K562 (cell line): ENCODE results near the gene IFT52. TPM values are rescaled to one million over a fixed set of nuclear protein-coding genes. Genes with fewer than 3 reads are reported as not detected.
A peak's percentile ranks its signal among the peaks of the same experiment; 100 is the strongest.

ENCODE experiments used
- ATAC-seq: fragments of 200-7000 bp; cut with Tn5 transposase; 3 replicates; pipeline ENCODE4 v1.9.1; 2020; ENCODE audit warnings: moderate library complexity
- BruUV-seq: library from RNA; stranded (reverse); fragments of 400-500 nt; replicated peaks from 2 replicates; lab custom pipeline; 2021; lab: Mats Ljungman, UMichigan
- CTCF ChIA-PET: fragments of 300-600 bp; formaldehyde crosslinking; extraction: SDS; loops from one replicate; lab custom pipeline; 2021; ENCODE audit warnings: low intra/inter-chr PET ratio; lab: Yijun Ruan, JAX
- POLR2A ChIA-PET: fragments of 300-600, 350-650 bp; sonication (Branson Sonifier 250); formaldehyde crosslinking; extraction: SDS; loops from one replicate; lab custom pipeline; 2021; ENCODE audit warnings: antibody characterized with exemption, inconsistent platforms; lab: Yijun Ruan, JAX
- DNase-seq, 4 experiments: peaks; one replicate each; pipeline versions ENCODE4 v3.0.0 to v3.0.0-alpha.2; 2011 to 2018; ENCODE audit warnings: low spot score in 3 of 4, mixed read lengths in 3 of 4; ENCODE audit errors: extremely low read depth in 1 of 4
- FAIRE-seq: peaks from 2 replicates; lab custom pipeline; 2011; peaks lifted over from hg19 to GRCh38; lab: Jason Lieb, UNC
- H2AFZ ChIP-seq: 2 replicates; pipeline ENCODE4 v1.6.0; 2011; ENCODE audit warnings: low read depth, low read length, control low read depth, inconsistent platforms
- H3K27ac ChIP-seq: fragments of 200-600 bp; 3 replicates; pipeline ENCODE4 v1.8.0; 2011; ENCODE audit warnings: low read depth, mild to moderate bottlenecking, control low read depth, inconsistent platforms, low read length, moderate library complexity, mixed read lengths; ENCODE audit errors: extremely low read depth
- H3K27me3 ChIP-seq, 2 experiments: fragments of 300-600 bp in 1 of 2; 2 replicates in 1 of 2; 3 replicates in 1 of 2; pipeline versions ENCODE4 v1.6.0 to v1.8.0; 2011; ENCODE audit warnings: inconsistent platforms in 2 of 2, low read length in 2 of 2, mild to moderate bottlenecking in 1 of 2, mixed read lengths in 1 of 2, moderate library complexity in 1 of 2; ENCODE audit not compliant: control insufficient read depth in 2 of 2, insufficient read depth in 2 of 2
- H3K36me3 ChIP-seq: fragments of 300-600 bp; 3 replicates; pipeline ENCODE4 v1.8.0; 2011; ENCODE audit warnings: mild to moderate bottlenecking, low read length, inconsistent platforms; ENCODE audit not compliant: control insufficient read depth, insufficient read depth
- H3K4me1 ChIP-seq, 2 experiments: fragments of 200-600 bp in 1 of 2; replicated peaks in 1 of 2; 2 replicates in 1 of 2; 3 replicates in 1 of 2; pipeline versions ENCODE4 v1.5.1 to v1.8.0; 2011; ENCODE audit warnings: inconsistent platforms in 2 of 2, low read length in 2 of 2, mild to moderate bottlenecking in 1 of 2, mixed read lengths in 1 of 2, moderate library complexity in 1 of 2; ENCODE audit not compliant: control insufficient read depth in 2 of 2, insufficient read depth in 2 of 2
- H3K4me2 ChIP-seq: 2 replicates; pipeline ENCODE4 v1.6.1; 2011; ENCODE audit warnings: low read length, control low read depth, inconsistent platforms, mixed read lengths; ENCODE audit not compliant: insufficient read depth
- H3K4me3 ChIP-seq: fragments of 200-600 bp; sonication (generic), shearing (Covaris generic); 2 replicates; pipeline ENCODE4 v1.5.1; 2016; ENCODE audit warnings: control low read depth, inconsistent platforms
- H3K79me2 ChIP-seq: fragments of 200-600 bp; 3 replicates; pipeline ENCODE4 v1.8.0; 2011; ENCODE audit warnings: low read length, inconsistent platforms; ENCODE audit not compliant: control insufficient read depth, insufficient read depth
- H3K9ac ChIP-seq, 2 experiments: 2 replicates each; pipeline versions ENCODE4 v1.6.0 to v1.6.1; 2011; ENCODE audit warnings: low read depth in 2 of 2, low read length in 2 of 2, control low read depth in 1 of 2, inconsistent platforms in 1 of 2, mild to moderate bottlenecking in 1 of 2, mixed read lengths in 1 of 2; ENCODE audit not compliant: insufficient read depth in 1 of 2
- H3K9me1 ChIP-seq: one replicate; pipeline ENCODE4 v1.6.0; 2011; ENCODE audit warnings: inconsistent platforms, mild to moderate bottlenecking, low read length, moderate library complexity; ENCODE audit not compliant: control insufficient read depth, insufficient read depth
- H3K9me3 ChIP-seq: replicated peaks from 2 replicates; pipeline ENCODE4 v1.5.1; 2011; ENCODE audit warnings: low read depth, low read length, inconsistent platforms; ENCODE audit not compliant: control insufficient read depth, insufficient read depth
- H4K20me1 ChIP-seq: replicated peaks from 2 replicates; pipeline ENCODE4 v1.6.1; 2011; ENCODE audit warnings: low read length, inconsistent platforms, mixed read lengths; ENCODE audit not compliant: control insufficient read depth, insufficient read depth
- ATF3 ChIP-seq, 2 experiments: fragments of 450-650 bp in 1 of 2; sonication (generic) in 1 of 2; formaldehyde crosslinking in 1 of 2; IDR thresholded peaks in 1 of 2; conservative IDR thresholded peaks in 1 of 2; 2 replicates each; pipeline versions ENCODE4 v1.6.1 to v1.8.1; 2016 to 2023; ENCODE audit warnings: mild to moderate bottlenecking in 2 of 2, moderate library complexity in 2 of 2, inconsistent platforms in 1 of 2, missing genetic modification reagents in 1 of 2
- ESRRA ChIP-seq: fragments of 450-650 bp; IDR thresholded peaks from 2 replicates; pipeline ENCODE4 v1.6.1; 2014; ENCODE audit warnings: low read depth, mild to moderate bottlenecking, moderate library complexity, borderline replicate concordance
- SMAD1 ChIP-seq: fragments of 150-350 bp; IDR thresholded peaks from 2 replicates; pipeline ENCODE4 v1.6.1; 2014; ENCODE audit warnings: low read length, low read depth; ENCODE audit not compliant: partially characterized antibody
- TAL1 ChIP-seq: fragments of 450-650 bp; IDR thresholded peaks from 2 replicates; pipeline ENCODE4 v1.6.1; 2016; ENCODE audit warnings: mild to moderate bottlenecking
- WGBS: fragments of 100-300 bp; shearing (Covaris generic); methylation state at CpG from one replicate; pipeline ENCODE4 v1.1.6; 2016; ENCODE audit warnings: low coverage, mixed read lengths; ENCODE audit not compliant: insufficient coverage; ENCODE audit errors: missing lambda C conversion rate; 5-methylcytosine and 5-hydroxymethylcytosine counted together
- in situ Hi-C: fragments of 300-500 bp; cut with MboI; formaldehyde crosslinking; loops from 4 replicates; pipeline ENCODE4 v1.15.0; 2018; ENCODE audit warnings: inconsistent platforms, mixed read lengths
- intact Hi-C: fragments of 100-400 bp; cut with micrococcal nuclease; formaldehyde crosslinking; loops from 2 replicates; pipeline ENCODE4 v1.14.2; 2022
- polyA plus RNA-seq, 8 experiments: library from polyadenylated mRNA; depleted of rRNA in 4 of 8; stranded (reverse) in 5 of 8; unstranded in 3 of 8; fragments of >200 nt; fragmentation: Nextera tagmentation in 2 of 8; fragmentation: Illumina TruSeq in 1 of 8; extraction: Ambion mirVana in 2 of 8; extraction: Trizol in 1 of 8; gene quantifications; 2 replicates each; pipeline versions ENCODE4 v1.2.1 to v1.2.3, GENCODE V29; 2011 to 2014; ENCODE audit warnings: inconsistent platforms in 1 of 8, missing spikeins in 1 of 8
- total RNA-seq, 7 experiments: library from RNA; depleted of rRNA in 6 of 7; stranded (reverse); fragments of >200 nt in 6 of 7; fragmentation: Illumina TruSeq in 2 of 7; extraction: Trizol in 2 of 7; gene quantifications; 2 replicates each; pipeline versions ENCODE4 v1.2.1 to v1.2.3, GENCODE V29; 2011 to 2021; ENCODE audit warnings: low replicate concordance in 1 of 7
- TF ChIP-seq, protein P1 (sequence below), 2 experiments: IDR thresholded peaks; 2 replicates each; pipeline ENCODE4 v1.6.1; 2012; ENCODE audit warnings: improper control_type of control experiment in 2 of 2, low read depth in 2 of 2, low read length in 2 of 2, borderline replicate concordance in 1 of 2

IFT52 gene
- total and polyA plus RNA-seq, 9 of the 15 experiments (the other 6 are each of a cell fraction or from before 2014, with no cell fraction given): 11.0 to 31.4 (median 20.4) TPM

- ATAC-seq (no peak), DNase-seq (no peak), FAIRE-seq (no peak)
- peaks cover 46% of the 10 kb centered on the region; the same call in 2 of the 3 replicates for H3K36me3 ChIP-seq
- H3K27ac ChIP-seq: no peak overlapping the region
- WGBS: 72% methylated on average over 3 of the region's 3 CpGs
- peaks cover 42% of the 10 kb centered on the region for H3K79me2 ChIP-seq
- H4K20me1 ChIP-seq: peaks cover 15% of the 10 kb centered on the region; the same call in 1 of the 2 replicates
- CTCF ChIA-PET: no interaction called here
- H3K9me3 ChIP-seq: no peaks in the 10 kb centered on the region
- intact Hi-C loops (no loop called here), in situ Hi-C loops (no loop called here)
- H3K9ac ChIP-seq: peak overlapping the region in 1 of 2 experiments; percentile 71; a peak in 2 of 4 replicates
- no peaks in the 10 kb centered on the region for H3K9me1 ChIP-seq
- BruUV-seq: no TSS peak
- TF ChIP-seq, protein P1, sequence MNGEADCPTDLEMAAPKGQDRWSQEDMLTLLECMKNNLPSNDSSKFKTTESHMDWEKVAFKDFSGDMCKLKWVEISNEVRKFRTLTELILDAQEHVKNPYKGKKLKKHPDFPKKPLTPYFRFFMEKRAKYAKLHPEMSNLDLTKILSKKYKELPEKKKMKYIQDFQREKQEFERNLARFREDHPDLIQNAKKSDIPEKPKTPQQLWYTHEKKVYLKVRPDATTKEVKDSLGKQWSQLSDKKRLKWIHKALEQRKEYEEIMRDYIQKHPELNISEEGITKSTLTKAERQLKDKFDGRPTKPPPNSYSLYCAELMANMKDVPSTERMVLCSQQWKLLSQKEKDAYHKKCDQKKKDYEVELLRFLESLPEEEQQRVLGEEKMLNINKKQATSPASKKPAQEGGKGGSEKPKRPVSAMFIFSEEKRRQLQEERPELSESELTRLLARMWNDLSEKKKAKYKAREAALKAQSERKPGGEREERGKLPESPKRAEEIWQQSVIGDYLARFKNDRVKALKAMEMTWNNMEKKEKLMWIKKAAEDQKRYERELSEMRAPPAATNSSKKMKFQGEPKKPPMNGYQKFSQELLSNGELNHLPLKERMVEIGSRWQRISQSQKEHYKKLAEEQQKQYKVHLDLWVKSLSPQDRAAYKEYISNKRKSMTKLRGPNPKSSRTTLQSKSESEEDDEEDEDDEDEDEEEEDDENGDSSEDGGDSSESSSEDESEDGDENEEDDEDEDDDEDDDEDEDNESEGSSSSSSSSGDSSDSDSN (IDR thresholded peaks at IDR 0.05; ENCODE audit: borderline replicate concordance in 1 of 2, low read depth in 2 of 2, low read length in 2 of 2): no peak
- TF ChIP-seq TAL1: no peak
- TF ChIP-seq ATF3 (IDR thresholded peaks at IDR 0.05): no peak
- TF ChIP-seq ATF3 (CRISPR knock-in tag; conservative IDR thresholded peaks at IDR 0.05): no peak
- no peak for TF ChIP-seq SMAD1
- no peak for TF ChIP-seq ESRRA
- no peak overlapping the region for H2AFZ ChIP-seq
- no peak overlapping the region for H3K4me3 ChIP-seq
- peaks cover 13 to 35% of the 10 kb centered on the region in 2 experiments for H3K4me1 ChIP-seq
- no peak overlapping the region for H3K4me2 ChIP-seq
- POLR2A ChIA-PET: interaction anchor here (1.1 to 1.3 kb wide), 2 partner anchors 10 to 19 kb away, joined by 4 to 7 read pairs; no protein-coding TSS in a partner anchor
- H3K27me3 ChIP-seq: no peaks in the 10 kb centered on the region
These were observed 78.6 kb downstream of the IFT52 start for GRCh38 chr20:43669332-43669731.
